Mesendoderm (in vitro differentiated cells): ENCODE results near the gene VAPA.
A peak's percentile ranks its signal among the peaks of the same experiment; 100 is the strongest.

Experiments
- DNase-seq: peaks from one replicate; pipeline ENCODE4 v3.0.0; 2013
- H2AK5ac ChIP-seq: 2 replicates; pipeline ENCODE4 v1.6.1; 2013; ENCODE audit warnings: low read length, inconsistent platforms
- H2BK120ac ChIP-seq: 2 replicates; pipeline ENCODE4 v1.6.1; 2013; ENCODE audit warnings: low read depth, mild to moderate bottlenecking, low read length, moderate library complexity, mixed read lengths
- H2BK15ac ChIP-seq: replicated peaks from 2 replicates; pipeline ENCODE4 v1.6.1; 2013; ENCODE audit warnings: low read depth, mild to moderate bottlenecking, moderate library complexity
- H2BK5ac ChIP-seq: 2 replicates; pipeline ENCODE4 v1.6.1; 2013; ENCODE audit warnings: low read length, inconsistent platforms
- H3K18ac ChIP-seq: 2 replicates; pipeline ENCODE4 v1.6.1; 2013; ENCODE audit warnings: mild to moderate bottlenecking, low read length, mixed read lengths
- H3K23ac ChIP-seq: one replicate; pipeline ENCODE4 v1.6.1; 2013; ENCODE audit warnings: low read length
- H3K27ac ChIP-seq: 2 replicates; pipeline ENCODE4 v1.5.1; 2013; ENCODE audit warnings: low read depth, mild to moderate bottlenecking, inconsistent platforms, low read length, moderate library complexity
- H3K27me3 ChIP-seq: 2 replicates; pipeline ENCODE4 v1.6.1; 2013; ENCODE audit warnings: low read length, control low read depth, mild to moderate bottlenecking, inconsistent platforms; ENCODE audit not compliant: insufficient read depth, poor library complexity
- H3K36me3 ChIP-seq: 2 replicates; pipeline ENCODE4 v1.6.1; 2013; ENCODE audit warnings: low read length, inconsistent platforms; ENCODE audit not compliant: control insufficient read depth, insufficient read depth
- H3K4ac ChIP-seq: one replicate; pipeline ENCODE4 v1.6.1; 2013; ENCODE audit warnings: low read depth, mild to moderate bottlenecking, low read length, moderate library complexity
- H3K4me1 ChIP-seq: 2 replicates; pipeline ENCODE4 v1.6.1; 2013; ENCODE audit warnings: low read depth, low read length, inconsistent platforms; ENCODE audit not compliant: control insufficient read depth
- H3K4me2 ChIP-seq: 2 replicates; pipeline ENCODE4 v1.6.1; 2013; ENCODE audit warnings: low read length
- H3K4me3 ChIP-seq: 2 replicates; pipeline ENCODE4 v1.5.1; 2013; ENCODE audit warnings: mild to moderate bottlenecking, low read length
- H3K56ac ChIP-seq: one replicate; pipeline ENCODE4 v1.6.1; 2013; ENCODE audit warnings: low read length
- H3K79me1 ChIP-seq: 2 replicates; pipeline ENCODE4 v1.6.1; 2013; ENCODE audit warnings: low read length, inconsistent platforms
- H3K79me2 ChIP-seq: 2 replicates; pipeline ENCODE4 v1.6.1; 2013; ENCODE audit warnings: mild to moderate bottlenecking, low read length; ENCODE audit not compliant: control insufficient read depth, insufficient read depth
- H3K9ac ChIP-seq: 2 replicates; pipeline ENCODE4 v1.6.1; 2013; ENCODE audit warnings: low read length, inconsistent platforms
- H4K5ac ChIP-seq: one replicate; pipeline ENCODE4 v1.6.1; 2013; ENCODE audit warnings: low read length
- H4K8ac ChIP-seq: one replicate; pipeline ENCODE4 v1.6.1; 2013; ENCODE audit warnings: low read depth, mild to moderate bottlenecking, control low read depth, low read length, moderate library complexity
- WGBS: extraction: QIAGEN DNeasy Blood & Tissue Kit; methylation state at CpG from one replicate; pipeline ENCODE4 v1.1.7; 2013; ENCODE audit warnings: low lambda C conversion rate, missing lambda C conversion rate; ENCODE audit not compliant: insufficient coverage; ENCODE audit errors: extremely low coverage; 5-methylcytosine and 5-hydroxymethylcytosine counted together

VAPA gene

DNA sequence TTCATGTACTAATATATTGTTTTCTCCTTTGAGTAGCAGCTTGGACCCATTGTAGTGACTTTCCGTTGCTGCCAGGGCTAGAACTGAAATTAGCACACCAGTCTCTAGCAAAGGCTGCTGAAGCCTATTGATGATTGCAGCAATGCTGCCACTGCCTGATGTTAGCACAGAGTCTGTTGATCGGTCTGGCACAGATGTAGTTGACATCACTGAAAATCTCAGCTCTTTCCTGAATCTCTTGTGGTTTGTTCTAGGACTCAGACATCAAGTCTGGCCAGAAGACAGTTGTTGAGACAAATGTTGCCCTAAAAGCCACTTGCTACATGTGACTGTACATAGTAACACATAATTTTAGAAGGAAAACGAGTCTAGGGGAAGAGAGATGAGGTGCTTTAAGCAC is 47.2 kb downstream of the VAPA start:
- Histone ChIP-seq H4K5ac (no peak overlapping the region), H3K4ac (no peak overlapping the region), H3K4me2 (no peak overlapping the region), H2BK15ac (no peak overlapping the region), H2AK5ac (no peak overlapping the region), H3K79me2 (no peaks in the 10 kb centered on the region), H3K18ac (no peak overlapping the region), H3K36me3 (no peaks in the 10 kb centered on the region), H3K4me3 (no peak overlapping the region), H3K9ac (no peak overlapping the region), H2BK120ac (no peak overlapping the region), H3K79me1 (no peaks in the 10 kb centered on the region), H3K56ac (no peak overlapping the region), H3K23ac (no peak overlapping the region), H3K4me1 (peaks cover 3% of the 10 kb centered on the region), H3K27ac (no peak overlapping the region), H3K27me3 (no peaks in the 10 kb centered on the region), H4K8ac (no peak overlapping the region), H2BK5ac (no peak overlapping the region)
- WGBS = no CpG with 5 or more reads among the region's 3 CpGs
- DNase-seq = no peak

DNA sequence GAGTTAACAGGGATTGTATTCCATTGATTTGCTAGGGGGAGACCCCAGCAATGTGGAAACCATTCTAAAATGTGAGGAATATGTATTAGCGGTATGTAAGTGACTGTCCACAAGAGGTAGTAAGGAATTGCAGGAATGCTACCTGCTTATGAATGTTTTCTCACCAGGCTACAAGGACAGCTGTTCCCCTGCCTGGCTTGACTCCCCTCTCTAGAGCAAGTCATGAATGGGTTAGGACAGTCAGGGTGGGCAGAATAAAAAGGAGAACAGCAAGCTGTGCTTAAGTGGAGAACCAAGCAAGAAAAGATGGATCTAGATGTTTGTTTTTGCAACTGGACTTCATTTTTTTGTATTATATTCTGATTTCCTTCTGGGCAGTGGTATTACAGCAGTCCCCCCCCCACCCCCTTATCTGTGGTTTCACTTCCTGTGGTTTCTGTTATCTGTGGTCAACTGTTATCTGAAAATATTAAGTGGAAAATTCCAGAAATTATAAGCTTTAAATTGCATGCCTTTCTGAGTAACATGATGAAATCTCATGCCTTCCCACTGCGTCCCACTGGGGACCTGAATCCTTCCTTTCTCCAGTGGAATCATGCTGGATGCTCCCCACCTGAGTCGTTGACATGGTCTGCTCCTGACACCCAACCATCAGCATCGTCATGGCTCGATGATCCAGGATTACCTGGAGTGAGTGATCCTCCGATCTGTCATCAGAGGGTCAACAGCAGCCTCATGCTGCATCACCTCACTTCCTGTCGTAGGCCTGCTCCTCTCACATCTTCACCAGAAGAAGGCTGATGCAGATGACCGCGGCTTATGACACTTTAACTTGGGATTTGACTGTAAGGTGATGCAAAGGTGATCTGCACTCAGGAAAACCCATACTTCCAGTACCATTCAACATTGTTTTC is 52.2 kb downstream of the VAPA start:
- Histone ChIP-seq H3K18ac (no peak overlapping the region), H3K79me1 (no peaks in the 10 kb centered on the region), H3K4ac (no peak overlapping the region), H2AK5ac (no peak overlapping the region), H4K5ac (no peak overlapping the region), H3K9ac (no peak overlapping the region), H4K8ac (no peak overlapping the region), H2BK120ac (no peak overlapping the region), H3K36me3 (no peaks in the 10 kb centered on the region), H3K79me2 (no peaks in the 10 kb centered on the region), H3K4me1 (peaks cover 7% of the 10 kb centered on the region), H3K27ac (no peak overlapping the region), H3K27me3 (no peaks in the 10 kb centered on the region), H3K4me3 (no peak overlapping the region), H3K23ac (no peak overlapping the region), H2BK15ac (no peak overlapping the region), H2BK5ac (no peak overlapping the region), H3K56ac (no peak overlapping the region), H3K4me2 (no peak overlapping the region)
- DNase-seq = peak; percentile 54
- no CpG with 5 or more reads among the region's 9 CpGs for WGBS

DNA sequence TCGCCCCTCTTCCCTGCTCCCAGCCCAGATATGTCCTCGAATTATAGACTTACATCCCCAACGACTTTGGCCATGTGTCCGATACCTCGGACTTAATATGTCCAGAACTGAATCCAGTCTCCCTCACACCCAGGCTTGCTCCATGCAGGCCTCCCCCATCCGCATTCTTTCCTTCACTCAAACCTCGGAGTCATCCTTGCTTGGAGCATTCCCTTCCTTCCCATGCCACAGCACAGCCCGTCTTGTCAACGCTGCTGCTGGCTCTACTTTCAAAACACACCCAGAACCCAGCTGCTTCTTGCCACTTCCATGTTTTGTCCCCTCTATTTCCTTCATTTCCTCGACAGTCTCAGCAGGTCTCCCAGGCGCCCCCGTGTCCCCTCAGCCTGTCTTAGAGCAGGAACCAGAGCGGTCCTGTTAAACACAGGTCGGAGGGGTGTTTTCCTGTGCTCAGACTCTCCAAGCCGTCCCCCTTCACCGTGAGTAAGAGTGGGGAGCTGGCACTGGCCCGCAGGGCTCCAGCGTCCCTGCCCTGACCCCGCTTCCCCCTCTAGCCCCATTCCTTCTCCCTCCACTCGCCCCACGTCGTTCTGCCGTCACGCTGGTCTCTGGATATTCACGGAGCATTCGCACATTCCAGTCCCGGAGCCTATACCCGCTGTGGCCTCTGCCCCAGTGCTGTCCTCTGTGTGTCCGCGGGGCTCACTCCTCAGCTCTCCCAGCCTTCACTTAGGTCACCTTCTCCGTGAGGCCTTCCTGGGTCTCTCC is 54.4 kb downstream of the VAPA start:
- Histone ChIP-seq H2BK15ac (no peak overlapping the region), H3K27ac (no peak overlapping the region), H3K4me2 (no peak overlapping the region), H2AK5ac (no peak overlapping the region), H3K27me3 (no peaks in the 10 kb centered on the region), H4K8ac (no peak overlapping the region), H3K18ac (no peak overlapping the region), H3K79me2 (no peaks in the 10 kb centered on the region), H4K5ac (no peak overlapping the region), H2BK120ac (no peak overlapping the region), H3K4me1 (peaks cover 7% of the 10 kb centered on the region), H3K4ac (no peak overlapping the region), H3K36me3 (no peaks in the 10 kb centered on the region), H3K4me3 (no peak overlapping the region), H3K79me1 (no peaks in the 10 kb centered on the region), H3K56ac (peak overlapping the region; percentile 54), H3K23ac (no peak overlapping the region), H2BK5ac (no peak overlapping the region), H3K9ac (no peak overlapping the region)
- WGBS = no CpG with 5 or more reads among the region's 31 CpGs
- DNase-seq = peak; percentile 57

DNA sequence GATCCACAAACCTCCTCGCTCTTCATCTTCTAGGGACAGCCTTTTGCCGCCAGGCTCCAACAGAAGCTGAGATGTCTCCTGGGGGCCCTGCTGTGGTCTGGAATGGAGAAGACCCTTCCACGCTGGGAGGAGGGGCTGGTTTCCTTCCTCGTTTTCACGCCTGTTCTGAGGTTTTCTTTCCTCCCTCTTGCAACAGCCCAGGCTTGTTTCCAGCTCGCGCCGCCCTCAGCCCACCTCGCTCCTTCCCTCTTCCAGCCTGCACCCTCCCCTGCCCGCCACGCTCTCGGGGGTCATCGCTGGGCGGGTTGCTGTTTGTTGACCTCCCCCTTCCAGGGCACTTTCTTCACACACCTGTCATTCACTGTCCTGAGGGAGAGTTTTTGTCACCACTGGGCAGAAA is 55.4 kb downstream of the VAPA start:
- DNase-seq = no peak
- no CpG with 5 or more reads among the region's 14 CpGs for WGBS

DNA sequence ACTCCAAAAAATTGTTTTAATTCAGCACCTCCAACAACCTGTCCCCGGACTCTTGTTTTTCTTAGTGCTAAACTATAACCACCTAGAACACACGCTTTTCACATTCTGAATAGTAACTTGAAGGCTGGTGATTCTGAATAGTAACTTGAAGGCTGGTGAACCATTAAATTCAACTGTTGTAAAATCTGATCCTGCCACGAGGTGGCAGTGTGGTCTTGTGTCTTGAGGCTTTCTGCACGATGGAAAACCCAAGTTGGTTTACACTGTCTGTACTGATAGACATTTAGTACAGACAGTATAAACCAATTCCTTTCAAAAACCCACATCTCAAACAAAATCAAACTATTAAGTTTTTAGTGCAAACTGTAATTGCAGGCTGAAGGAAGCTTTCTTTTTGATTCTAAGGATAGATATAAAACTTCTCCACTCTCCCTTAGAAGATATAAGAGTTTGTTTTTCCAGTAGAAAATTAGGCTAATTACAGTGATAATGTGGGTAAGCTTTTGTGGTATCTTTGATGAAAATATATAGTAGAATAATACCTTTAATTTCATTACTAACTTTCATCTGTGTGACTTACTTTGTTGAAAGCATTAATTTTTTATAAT is 57.6 kb downstream of the VAPA start:
- Histone ChIP-seq H3K18ac (no peak overlapping the region), H3K4me2 (no peak overlapping the region), H4K5ac (no peak overlapping the region), H3K79me2 (no peaks in the 10 kb centered on the region), H2BK120ac (no peak overlapping the region), H2AK5ac (no peak overlapping the region), H3K9ac (no peak overlapping the region), H3K27ac (no peak overlapping the region), H3K56ac (no peak overlapping the region), H3K79me1 (no peaks in the 10 kb centered on the region), H4K8ac (no peak overlapping the region), H2BK5ac (no peak overlapping the region), H3K27me3 (no peaks in the 10 kb centered on the region), H3K4me3 (no peak overlapping the region), H3K4me1 (peaks cover under 1% of the 10 kb centered on the region), H3K4ac (no peak overlapping the region), H2BK15ac (no peak overlapping the region), H3K23ac (no peak overlapping the region), H3K36me3 (no peaks in the 10 kb centered on the region)
- no CpG with 5 or more reads among the region's 4 CpGs for whole genome bisulfite sequencing
- DNase-seq = peak; percentile 78

More for the DNA sequence above, 55.4 kb downstream of the VAPA start:
- Histone ChIP-seq H3K36me3 (no peaks in the 10 kb centered on the region), H2BK15ac (no peak overlapping the region), H4K8ac (no peak overlapping the region), H3K79me1 (no peaks in the 10 kb centered on the region), H3K18ac (no peak overlapping the region), H3K4me1 (peaks cover 7% of the 10 kb centered on the region), H3K4me3 (no peak overlapping the region), H3K23ac (no peak overlapping the region), H3K27ac (no peak overlapping the region), H2BK120ac (no peak overlapping the region), H4K5ac (no peak overlapping the region), H3K56ac (no peak overlapping the region), H3K4me2 (no peak overlapping the region), H3K27me3 (no peaks in the 10 kb centered on the region), H3K79me2 (no peaks in the 10 kb centered on the region), H2AK5ac (no peak overlapping the region), H3K9ac (no peak overlapping the region), H3K4ac (no peak overlapping the region), H2BK5ac (no peak overlapping the region)
